Posterior cingulate gyrus (tissue), 11 donors: ENCODE measurements around the gene LRIF1.
"Not testable (repeated sequence)": the region's sequence is repeated elsewhere in the genome, so short reads cannot be mapped to it uniquely, and the experiment has no call there.

ENCODE experiments used
- DNase-seq, 10 donors: peaks; one replicate each; pipeline versions ENCODE4 v3.0.0 to v3.0.0-alpha.2; 2020 to 2021; ENCODE audit warnings: mixed read lengths in 3 of 10
- intact Hi-C: fragments of 100-400 bp; cut with DNase I; formaldehyde crosslinking; loops from one replicate; pipeline ENCODE4 v1.15.1; 2023

The LRIF1 gene

GRCh38 chr1:110963691-110964454, at the start of gene LRIF1:
TSS of gene LRIF1 (minus strand) at chr1:110963922. CDS start at chr1:110963688, 234 bp downstream.
- intact Hi-C loops: no loop called here
- DNase-seq: peak; percentile 96 to 100 (median 99)

- intact Hi-C loops: no loop called here
- DNase-seq: no peak
Observed at GRCh38 chr1:111008031-111008430, 44.3 kb upstream of the LRIF1 start.

GRCh38 chr1:111006556-111006955, 42.8 kb upstream of the LRIF1 start:
- no peak for DNase-seq
- intact Hi-C loops: no loop called here

GRCh38 chr1:110999607-111000006, 35.9 kb upstream of the LRIF1 start:
- intact Hi-C loops, DNase-seq: not testable (repeated sequence)

GRCh38 chr1:110992329-110992728, 28.6 kb upstream of the LRIF1 start:
- DNase-seq, intact Hi-C loops: not testable (repeated sequence)

GRCh38 chr1:110991295-110991694, 27.6 kb upstream of the LRIF1 start:
- intact Hi-C loops, DNase-seq: not testable (repeated sequence)

- intact Hi-C loops: no loop called here
- DNase-seq: no peak
Observed at GRCh38 chr1:110990541-110990940, 26.8 kb upstream of the LRIF1 start.

- intact Hi-C loops: no loop called here
Observed at GRCh38 chr1:110986407-110986891, 22.7 kb upstream of the LRIF1 start.

GRCh38 chr1:110982320-110982719, 18.6 kb upstream of the LRIF1 start:
- DNase-seq: no peak
- intact Hi-C loops: no loop called here

More at GRCh38 chr1:110986407-110986891, 22.7 kb upstream of the LRIF1 start:
- DNase-seq: no peak

- no peak for DNase-seq
- intact Hi-C loops: no loop called here
Observed at GRCh38 chr1:110979154-110979553, 15.4 kb upstream of the LRIF1 start.

GRCh38 chr1:110976089-110976488, 12.4 kb upstream of the LRIF1 start:
- DNase-seq: no peak
- intact Hi-C loops: no loop called here

- intact Hi-C loops: no loop called here
- DNase-seq: no peak
Observed at GRCh38 chr1:110975265-110975664, 11.5 kb upstream of the LRIF1 start.

- intact Hi-C loops: no loop called here
- no peak for DNase-seq
Observed at GRCh38 chr1:110967256-110967655, 3.5 kb upstream of the LRIF1 start.

- DNase-seq: no peak
- intact Hi-C loops: no loop called here
Observed at GRCh38 chr1:110964455-110964903, 757 bp upstream of the LRIF1 start.

- peak; percentile 24 to 90 (median 37) for DNase-seq
- intact Hi-C loops: no loop called here
Observed at GRCh38 chr1:110962892-110963690, 631 bp downstream of the LRIF1 start.

- no peak for DNase-seq
- intact Hi-C loops: no loop called here
Observed at GRCh38 chr1:110961902-110962301, 1.8 kb downstream of the LRIF1 start.

- intact Hi-C loops: no loop called here
- no peak for DNase-seq
Observed at GRCh38 chr1:110960777-110961420, 2.8 kb downstream of the LRIF1 start.

- intact Hi-C loops: no loop called here
Observed at GRCh38 chr1:110957798-110958197, 5.9 kb downstream of the LRIF1 start.

GRCh38 chr1:110956586-110956985, 7.1 kb downstream of the LRIF1 start:
- intact Hi-C loops: no loop called here
- no peak for DNase-seq

More at GRCh38 chr1:110957798-110958197, 5.9 kb downstream of the LRIF1 start:
- DNase-seq: no peak

GRCh38 chr1:110953031-110953430, 10.7 kb downstream of the LRIF1 start:
- intact Hi-C loops: no loop called here
- no peak for DNase-seq

- no peak for DNase-seq
- intact Hi-C loops: no loop called here
Observed at GRCh38 chr1:110952031-110952430, 11.7 kb downstream of the LRIF1 start.
